Nucleus accumbens (tissue), 56 donors: ENCODE results near the gene ZNF705A.
"Not testable (repeated sequence)": the region's sequence is repeated elsewhere in the genome, so short reads cannot be mapped to it uniquely, and the experiment has no call there.

Experiments used
- DNase-seq, 56 donors: peaks; one replicate each; lab custom pipeline; 2025; lab: John Stamatoyannopoulos, UW

The ZNF705A gene

DNA sequence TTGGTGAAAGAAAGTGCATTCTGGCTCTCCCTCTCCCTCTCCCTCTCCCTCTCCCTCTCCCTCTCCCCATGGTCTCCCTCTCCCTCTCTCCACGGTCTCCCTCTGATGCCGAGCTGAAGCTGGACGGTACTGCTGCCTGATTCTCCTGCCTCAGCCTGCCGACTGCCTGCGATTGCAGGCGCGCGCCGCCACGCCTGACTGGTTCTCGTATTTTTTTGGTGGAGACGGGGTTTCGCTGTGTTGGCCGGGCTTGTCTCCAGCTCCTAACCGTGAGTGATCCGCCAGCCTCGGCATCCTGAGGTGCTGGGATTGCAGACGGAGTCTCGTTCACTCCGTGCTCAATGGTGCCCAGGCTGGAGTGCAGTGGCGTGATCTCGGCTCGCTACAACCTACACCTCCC, 26.5 kb downstream of the ZNF705A start:
- DNase-seq = not testable (repeated sequence)

DNA sequence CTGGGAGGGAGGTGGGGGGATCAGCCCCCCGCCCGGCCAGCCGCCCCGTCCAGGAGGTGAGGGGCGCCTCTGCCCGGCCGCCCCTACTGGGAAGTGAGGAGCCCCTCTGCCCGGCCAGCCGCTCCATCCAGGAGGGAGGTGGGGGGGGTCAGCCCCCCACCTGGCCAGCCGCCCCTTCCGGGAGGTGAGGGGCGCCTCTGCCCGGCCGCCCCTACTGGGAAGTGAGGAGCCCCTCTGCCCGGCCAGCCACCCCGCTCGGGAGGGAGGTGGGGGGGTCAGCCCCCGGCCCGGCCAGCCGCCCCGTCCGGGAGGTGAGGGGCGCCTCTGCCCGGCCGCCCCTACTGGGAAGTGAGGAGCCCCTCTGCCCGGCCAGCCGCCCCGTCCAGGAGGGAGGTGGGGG, 27.4 kb downstream of the ZNF705A start:
- not testable (repeated sequence) for DNase-seq

DNA sequence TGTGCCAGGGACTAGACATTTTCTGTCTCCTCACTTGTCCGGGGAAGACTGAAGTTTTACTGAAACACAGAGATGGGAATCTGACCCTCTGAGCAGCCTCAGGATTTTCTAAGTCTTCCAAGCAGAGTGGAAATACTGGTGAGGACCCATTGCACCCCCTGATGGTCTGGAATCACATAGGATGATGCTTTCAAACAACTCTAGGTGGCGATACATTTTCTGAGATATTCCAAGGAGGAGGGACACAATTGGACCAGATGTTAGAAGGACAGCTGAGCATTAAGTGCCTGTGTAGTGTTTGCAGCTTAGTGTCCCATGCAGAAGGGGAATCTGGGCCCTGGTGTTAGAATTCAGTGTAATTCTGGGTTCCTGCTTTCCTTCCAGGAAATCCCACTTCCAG, 31.3 kb downstream of the ZNF705A start:
- DNase-seq = not testable (repeated sequence)

DNA sequence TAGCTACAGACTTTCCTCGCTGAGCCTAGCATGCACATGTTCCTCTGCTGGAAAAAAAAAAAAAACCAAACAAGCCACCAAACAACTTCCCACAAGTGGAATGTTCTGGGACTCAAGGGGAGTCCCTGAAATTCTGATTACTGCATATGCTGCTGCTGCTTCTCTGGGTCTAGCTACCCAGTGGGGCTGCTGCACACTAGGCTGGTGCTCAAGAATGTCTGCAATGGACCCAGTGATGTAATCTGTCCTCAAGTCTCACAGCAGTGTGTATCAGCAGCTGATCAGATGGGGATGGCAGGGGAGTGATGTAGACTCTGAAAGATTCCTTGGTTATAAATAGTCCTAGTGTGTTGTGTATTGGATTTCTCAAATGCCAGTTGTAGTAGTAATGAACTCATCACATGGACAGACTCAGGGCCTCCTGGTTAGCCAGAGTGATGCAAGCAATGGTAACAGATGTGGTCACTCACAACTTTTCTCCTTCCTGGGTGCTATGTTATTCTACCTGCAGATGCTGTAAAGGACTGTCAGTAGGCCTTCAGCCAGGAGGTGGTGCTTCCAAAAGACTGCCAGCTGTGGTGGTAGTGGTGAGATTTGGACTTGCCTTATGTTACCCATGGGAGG, 41.0 kb downstream of the ZNF705A start:
- not testable (repeated sequence) for DNase-seq

DNA sequence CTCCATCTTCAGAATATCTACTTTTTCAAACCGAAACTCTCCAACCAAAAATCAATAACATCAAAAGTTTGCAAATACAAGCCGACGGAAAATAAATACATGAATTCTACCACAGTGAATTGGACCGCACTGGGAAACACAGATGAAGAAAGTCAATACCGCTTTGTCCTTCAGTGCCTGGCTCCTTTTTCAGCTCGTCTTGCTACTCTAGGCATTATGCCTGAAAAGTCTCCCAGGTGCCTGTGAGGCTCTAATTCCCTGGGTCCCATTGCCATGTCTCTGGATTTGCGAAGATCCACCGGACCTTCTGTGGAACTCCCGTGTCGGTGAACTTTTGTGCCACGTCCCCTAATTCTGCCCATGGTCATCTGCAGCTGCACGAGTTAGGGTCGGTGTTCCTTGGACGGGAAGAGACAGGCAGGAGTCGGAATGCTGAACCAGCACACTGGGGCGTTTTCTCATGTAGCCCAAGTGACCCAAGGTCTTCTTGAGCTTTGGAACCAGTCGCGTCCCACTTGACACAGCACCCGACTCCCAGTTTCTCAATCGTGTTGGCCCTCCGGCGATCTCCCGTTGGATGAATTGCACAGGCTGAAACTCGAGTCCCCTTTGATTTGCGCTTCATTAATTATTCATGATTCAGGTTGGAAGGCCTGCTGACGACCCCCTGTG, 62.0 kb downstream of the ZNF705A start:
- not testable (repeated sequence) for DNase-seq

DNA sequence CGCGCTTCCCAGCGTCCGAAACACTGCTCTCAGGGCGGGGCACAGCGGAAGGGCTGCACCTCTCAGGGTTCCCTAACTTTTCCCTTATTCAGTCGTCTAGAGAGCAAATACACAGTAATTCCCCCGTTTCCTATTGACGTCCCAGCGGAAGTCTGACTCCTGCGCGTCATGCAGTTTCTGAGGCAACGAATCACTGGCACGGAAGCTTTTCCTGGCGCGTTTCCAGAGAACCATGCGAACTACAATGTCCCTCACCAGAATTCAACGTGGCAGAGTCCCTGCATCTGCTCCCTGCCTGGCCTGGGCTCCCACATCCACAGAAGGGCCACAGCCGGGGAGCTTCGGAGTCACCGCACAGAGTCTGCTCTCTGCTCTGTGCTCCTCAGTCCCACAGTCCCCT, 64.6 kb downstream of the ZNF705A start:
- DNase-seq = peak in 7 of 56 donors; percentile 11 to 59 (median 38)

DNA sequence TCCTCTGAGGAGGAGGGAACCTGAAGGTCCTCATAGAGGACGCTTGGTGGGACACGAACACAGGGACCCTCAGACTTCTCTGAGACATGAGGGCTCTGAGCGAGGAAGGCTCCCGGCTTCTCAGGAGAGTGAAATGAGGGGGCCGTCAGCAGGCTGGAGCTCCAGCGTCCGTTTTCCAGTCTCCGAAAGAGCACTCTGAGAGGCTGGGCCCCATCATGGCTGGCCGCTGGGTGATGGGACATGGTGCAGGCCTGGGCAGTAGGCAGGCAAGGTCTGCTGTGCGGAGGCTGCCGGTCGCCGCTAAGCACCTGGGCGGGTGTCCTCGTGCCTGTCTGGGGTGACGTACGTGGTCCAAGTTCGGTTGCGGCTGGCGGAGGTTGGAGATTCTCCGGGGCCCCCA, 65.0 kb downstream of the ZNF705A start:
- DNase-seq = not testable (repeated sequence)

DNA sequence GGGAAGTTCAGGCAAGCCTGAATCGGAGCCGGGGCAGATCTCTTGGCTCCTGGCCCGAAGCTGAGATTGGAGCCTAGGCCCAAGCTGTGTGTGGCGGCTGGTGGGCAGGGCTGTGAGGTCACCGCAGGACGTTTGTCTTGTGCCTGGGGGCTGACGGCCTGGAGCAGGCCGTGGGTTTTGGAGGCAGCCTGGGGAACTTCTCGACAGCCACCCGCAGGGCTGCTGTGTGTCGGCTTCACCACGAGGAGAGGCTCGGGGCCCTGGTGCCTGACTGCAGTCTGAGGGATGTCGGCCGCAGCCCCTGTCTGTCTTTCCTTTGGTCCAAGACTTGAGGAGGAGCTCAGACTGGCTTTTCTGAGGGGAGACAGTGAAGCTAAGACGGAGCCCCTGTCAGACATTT, 65.5 kb downstream of the ZNF705A start:
- not testable (repeated sequence) for DNase-seq

DNA sequence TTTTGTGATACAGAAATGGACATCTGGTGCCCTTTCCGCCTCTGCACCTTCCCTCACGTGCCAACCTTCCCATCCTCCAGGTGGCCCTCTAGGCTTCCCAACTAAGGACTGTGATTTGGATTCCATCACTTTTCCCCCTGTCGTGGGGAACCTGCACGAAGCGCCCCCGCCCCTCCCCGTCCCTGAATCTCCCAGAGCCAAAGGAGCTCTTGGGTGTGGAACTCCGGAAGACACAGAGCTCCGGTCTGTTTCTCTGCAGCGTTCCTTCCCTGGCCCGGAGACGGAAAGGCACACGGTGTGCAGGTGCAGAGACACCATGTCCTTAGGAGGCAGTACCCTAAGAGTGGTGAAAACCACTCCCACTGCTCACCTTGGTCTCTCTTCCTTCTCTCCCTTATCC, 66.8 kb downstream of the ZNF705A start:
- DNase-seq = not testable (repeated sequence)

DNA sequence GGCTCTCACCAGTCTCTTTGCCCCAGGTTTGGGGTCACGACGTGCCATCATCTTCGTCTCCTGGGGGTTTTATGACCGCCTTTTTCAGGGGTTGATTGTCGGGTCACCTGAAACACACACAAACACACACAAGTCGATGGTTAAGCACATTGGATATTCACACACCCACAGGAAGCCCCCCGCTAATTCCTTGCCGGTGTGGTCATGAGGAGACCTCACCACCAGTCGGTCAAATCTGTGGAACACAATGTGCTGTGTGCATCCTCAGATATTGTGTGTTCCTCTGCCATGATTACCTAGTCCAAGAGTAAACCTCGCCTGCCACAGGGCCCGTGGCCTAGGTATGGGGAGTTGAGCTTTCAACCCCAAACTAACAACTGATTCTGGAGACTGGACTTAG, 68.0 kb downstream of the ZNF705A start:
- not testable (repeated sequence) for DNase-seq

DNA sequence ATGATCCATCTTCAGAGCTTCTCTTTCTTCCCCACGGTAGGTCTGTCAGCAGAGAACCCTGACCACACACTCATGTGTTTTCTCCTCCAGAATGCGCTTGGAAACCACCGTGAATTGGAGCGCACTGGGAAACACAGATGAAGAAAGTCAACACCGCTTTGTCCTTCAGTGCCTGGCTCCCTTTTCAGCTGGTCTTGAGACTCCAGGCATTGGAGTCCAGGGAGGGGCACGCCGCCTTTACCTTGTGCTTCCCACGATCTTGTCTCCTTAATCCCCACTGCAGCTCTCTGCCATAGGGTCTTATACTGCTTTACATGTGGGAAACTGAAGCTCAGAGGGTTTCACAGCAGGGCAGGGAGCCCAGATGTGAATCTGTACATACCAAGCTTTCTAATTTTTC, 69.5 kb downstream of the ZNF705A start:
- DNase-seq = no peak

DNA sequence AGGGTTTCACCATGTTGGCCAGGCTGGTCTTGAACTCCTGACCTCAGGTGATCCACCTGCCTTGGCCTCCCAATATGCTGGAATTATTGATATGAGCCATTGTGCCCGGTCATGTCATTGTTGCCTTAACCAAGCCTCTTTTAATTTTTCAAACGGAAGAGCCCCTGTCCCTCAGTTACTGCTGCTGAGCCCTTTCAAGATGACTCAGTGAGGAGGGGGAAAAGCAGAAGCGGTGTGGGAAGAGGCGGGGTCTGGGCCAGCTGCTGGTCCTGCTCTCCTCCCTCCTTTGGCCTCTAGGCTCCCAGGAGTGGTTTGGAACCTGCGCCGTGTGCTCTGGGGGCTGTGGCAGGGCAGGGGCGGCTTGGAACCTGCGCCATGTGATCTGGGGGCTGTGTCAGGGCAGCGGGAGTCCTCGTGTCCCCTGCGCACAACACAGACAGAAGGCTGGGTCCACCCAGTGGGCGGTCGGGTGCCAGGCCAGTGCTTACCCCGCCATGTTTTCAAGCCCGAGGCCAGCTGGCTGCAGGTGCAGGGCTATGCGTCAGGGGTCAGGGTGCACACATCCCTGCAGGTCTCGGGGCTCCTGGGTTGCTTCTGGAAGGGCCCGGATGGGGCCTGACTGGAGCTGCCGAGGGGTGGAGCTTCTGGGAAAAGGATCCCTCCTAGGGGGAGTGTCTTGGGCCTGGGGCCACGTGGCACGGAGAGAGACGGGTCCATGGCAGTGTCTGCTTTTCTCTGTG, 70.3 kb downstream of the ZNF705A start, which contains the start of gene FAM90A1:
TSS of gene FAM90A1 (minus strand) at position 627 of the 740 bp plus-strand sequence. CDS start 2,786 bp downstream, outside the sequence.
- peak in 37 of 56 donors; percentile 11 to 73 (median 42) for DNase-seq

DNA sequence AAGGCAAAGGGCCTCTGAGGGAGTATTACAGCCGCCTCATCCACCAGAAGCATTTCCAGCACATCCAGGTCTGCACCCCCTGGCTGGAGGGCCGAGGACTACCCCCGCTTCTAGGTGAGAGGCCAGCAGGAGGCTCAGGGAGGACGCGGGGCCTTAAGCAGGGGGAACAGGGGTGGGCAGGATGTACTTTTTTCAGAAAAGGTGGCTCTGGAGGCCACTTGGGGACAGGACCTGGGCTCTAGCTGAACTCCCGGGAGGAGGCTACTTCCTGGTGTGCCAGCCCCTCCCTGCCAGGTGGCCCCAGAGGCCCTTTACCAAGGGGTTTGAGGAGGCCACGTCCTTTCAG, 70.9 kb downstream of the ZNF705A start:
- not testable (repeated sequence) for DNase-seq

DNA sequence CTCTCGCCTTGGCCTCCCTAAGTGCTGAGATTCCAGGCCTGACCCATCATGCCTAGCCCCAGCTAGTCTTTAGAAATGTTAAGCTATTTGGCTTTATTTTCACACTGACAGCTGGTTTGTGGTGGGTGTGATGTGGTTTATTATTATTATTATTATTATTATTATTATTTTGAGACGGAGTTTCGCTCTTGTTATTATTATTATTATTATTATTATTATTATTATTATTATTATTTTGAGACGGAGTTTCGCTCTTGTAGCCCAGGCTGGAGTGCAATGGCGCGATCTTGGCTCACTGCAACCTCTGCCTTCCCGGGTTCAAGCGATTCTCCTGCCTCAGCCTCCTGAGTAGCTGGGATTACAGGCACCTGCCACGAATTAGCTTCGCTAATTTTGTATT, 71.8 kb downstream of the ZNF705A start:
- DNase-seq = not testable (repeated sequence)

DNA sequence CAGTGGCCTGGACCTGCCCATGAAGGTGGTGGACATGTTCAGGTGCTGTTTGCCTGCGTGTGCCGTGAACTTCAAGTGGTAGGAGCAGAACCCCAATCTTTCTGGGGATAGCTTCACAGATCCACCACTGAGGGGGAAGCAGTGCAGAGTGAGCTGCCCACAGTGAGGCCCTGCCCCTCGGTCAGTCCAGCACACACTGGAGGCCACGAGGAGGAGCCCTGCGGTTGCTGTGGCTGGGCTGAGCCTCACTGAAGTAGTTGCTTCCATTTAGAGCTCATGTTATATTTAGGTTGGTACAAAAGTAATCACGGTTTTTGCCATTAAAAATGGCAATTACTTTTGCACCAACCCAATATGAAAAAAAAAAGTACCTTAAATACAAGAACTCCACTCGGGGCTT, 72.7 kb downstream of the ZNF705A start:
- DNase-seq = not testable (repeated sequence)
